PC-3 (cell line): ENCODE data around the gene CCL16.

Source experiments
- EZH2 ChIP-seq: fragments of 300-600 bp; sonication (generic); IDR thresholded peaks from one replicate; pipeline ENCODE4 v1.6.1; 2017; ENCODE audit warnings: antibody characterized with exemption, mild to moderate bottlenecking, low read length; ENCODE audit not compliant: unreplicated experiment
- EZH2phosphoT487 ChIP-seq: fragments of 300-600 bp; sonication (generic); IDR thresholded peaks from 2 replicates; pipeline ENCODE4 v1.6.1; 2018; ENCODE audit warnings: mild to moderate bottlenecking, antibody characterized with exemption, low read length, borderline replicate concordance
- TF ChIP-seq, protein P1 (sequence below): fragments of 300-600 bp; sonication (generic); conservative IDR thresholded peaks from 2 replicates; pipeline ENCODE4 v1.5.1; 2017; ENCODE audit warnings: antibody characterized with exemption, low read depth, mild to moderate bottlenecking, low read length

DNA sequence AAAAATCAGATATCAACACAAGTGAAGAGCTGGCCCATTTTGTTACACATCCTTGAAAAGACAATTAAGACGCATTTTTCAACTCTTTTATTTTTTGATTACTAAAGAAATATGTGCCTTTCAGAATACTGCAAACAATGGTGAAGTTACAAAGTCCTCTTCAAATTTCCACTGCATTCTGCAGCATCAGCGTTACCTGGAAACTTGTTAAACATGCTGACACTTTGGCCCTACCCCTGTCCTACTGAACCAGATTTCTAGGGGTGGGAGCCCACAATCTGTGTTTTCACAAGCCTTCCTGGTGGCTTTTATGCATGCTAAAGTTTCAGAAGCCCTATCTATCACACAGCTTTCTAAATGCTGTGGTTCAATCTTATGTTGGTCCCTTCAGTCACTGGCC lies 9.8 kb upstream of the CCL16 start:
- TF ChIP-seq, protein P1, sequence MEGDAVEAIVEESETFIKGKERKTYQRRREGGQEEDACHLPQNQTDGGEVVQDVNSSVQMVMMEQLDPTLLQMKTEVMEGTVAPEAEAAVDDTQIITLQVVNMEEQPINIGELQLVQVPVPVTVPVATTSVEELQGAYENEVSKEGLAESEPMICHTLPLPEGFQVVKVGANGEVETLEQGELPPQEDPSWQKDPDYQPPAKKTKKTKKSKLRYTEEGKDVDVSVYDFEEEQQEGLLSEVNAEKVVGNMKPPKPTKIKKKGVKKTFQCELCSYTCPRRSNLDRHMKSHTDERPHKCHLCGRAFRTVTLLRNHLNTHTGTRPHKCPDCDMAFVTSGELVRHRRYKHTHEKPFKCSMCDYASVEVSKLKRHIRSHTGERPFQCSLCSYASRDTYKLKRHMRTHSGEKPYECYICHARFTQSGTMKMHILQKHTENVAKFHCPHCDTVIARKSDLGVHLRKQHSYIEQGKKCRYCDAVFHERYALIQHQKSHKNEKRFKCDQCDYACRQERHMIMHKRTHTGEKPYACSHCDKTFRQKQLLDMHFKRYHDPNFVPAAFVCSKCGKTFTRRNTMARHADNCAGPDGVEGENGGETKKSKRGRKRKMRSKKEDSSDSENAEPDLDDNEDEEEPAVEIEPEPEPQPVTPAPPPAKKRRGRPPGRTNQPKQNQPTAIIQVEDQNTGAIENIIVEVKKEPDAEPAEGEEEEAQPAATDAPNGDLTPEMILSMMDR, result no peak
- TF ChIP-seq EZH2 (no peak), EZH2phosphoT487 (no peak)
